Colonic mucosa (tissue), 4 donors: ENCODE measurements around the gene HSD17B11. TPM values are rescaled to one million over a fixed set of nuclear protein-coding genes. Genes with fewer than 3 reads are reported as not detected.

Source experiments
- DNase-seq: peaks from one replicate; pipeline ENCODE4 v3.0.0-alpha.2; 2020
- H3K27ac ChIP-seq: fragments of 200-600 bp; one replicate; pipeline ENCODE4 v1.8.0; 2021
- H3K27me3 ChIP-seq: fragments of 200-600 bp; one replicate; pipeline ENCODE4 v1.8.0; 2021
- H3K36me3 ChIP-seq: fragments of 200-600 bp; one replicate; pipeline ENCODE4 v1.8.0; 2021
- H3K4me1 ChIP-seq: fragments of 200-600 bp; one replicate; pipeline ENCODE4 v1.8.0; 2021; ENCODE audit warnings: mild to moderate bottlenecking
- H3K4me3 ChIP-seq: fragments of 200-600 bp; one replicate; pipeline ENCODE4 v1.8.0; 2021
- H3K9ac ChIP-seq, 2 donors: one replicate each; pipeline ENCODE4 v1.7.0; 2013; ENCODE audit warnings: control low read depth in 2 of 2, low read depth in 2 of 2, low read length in 2 of 2
- H3K9me3 ChIP-seq: fragments of 200-600 bp; one replicate; pipeline ENCODE4 v1.8.0; 2021
- intact Hi-C: fragments of 100-400 bp; cut with DNase I; formaldehyde crosslinking; loops from one replicate; pipeline ENCODE4 v1.14.1; 2022
- total RNA-seq, 2 donors: library from RNA; stranded (reverse); fragmentation: NEBNext Ultra II Directional in 1 of 2; extraction: Animal tissue kit (Norgen Biotek cat#: 25700) in 1 of 2; gene quantifications; one replicate each; pipeline ENCODE4 v1.2.1, GENCODE V29; 2021
- TF ChIP-seq, protein P1 (sequence below): fragments of 200-600 bp; IDR thresholded peaks from one replicate; pipeline ENCODE4 v1.8.0; 2022; ENCODE audit warnings: antibody characterized with exemption, mild to moderate bottlenecking
- donor health status: healthy.
- donor health status: DM: no; HTN: no; CAD: no.
- donor health status: DM: no; HTN: no; CAD: no.

Gene HSD17B11
- total RNA-seq, 2 donors from 2014 or later, result 138 to 219 TPM

DNA sequence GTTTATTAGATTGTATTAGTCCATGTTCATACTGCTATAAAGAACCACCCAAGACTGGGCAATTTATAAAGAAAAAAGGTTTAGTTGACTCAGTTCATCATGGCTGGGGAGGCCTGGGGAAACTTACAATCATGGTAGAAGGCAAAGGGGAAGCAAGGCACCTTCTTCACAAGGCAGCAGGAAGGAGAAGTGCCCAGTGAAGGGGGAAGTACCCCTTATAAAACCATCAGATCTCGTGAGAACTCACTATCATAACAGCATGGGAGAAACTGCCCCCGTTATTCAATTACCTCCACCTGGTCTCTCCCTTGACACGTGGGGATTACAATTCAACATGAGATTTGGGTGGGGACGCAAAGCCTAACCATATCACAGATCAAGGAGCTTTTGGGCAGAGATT, 60.2 kb downstream of the HSD17B11 start:
- TF ChIP-seq, protein P1, sequence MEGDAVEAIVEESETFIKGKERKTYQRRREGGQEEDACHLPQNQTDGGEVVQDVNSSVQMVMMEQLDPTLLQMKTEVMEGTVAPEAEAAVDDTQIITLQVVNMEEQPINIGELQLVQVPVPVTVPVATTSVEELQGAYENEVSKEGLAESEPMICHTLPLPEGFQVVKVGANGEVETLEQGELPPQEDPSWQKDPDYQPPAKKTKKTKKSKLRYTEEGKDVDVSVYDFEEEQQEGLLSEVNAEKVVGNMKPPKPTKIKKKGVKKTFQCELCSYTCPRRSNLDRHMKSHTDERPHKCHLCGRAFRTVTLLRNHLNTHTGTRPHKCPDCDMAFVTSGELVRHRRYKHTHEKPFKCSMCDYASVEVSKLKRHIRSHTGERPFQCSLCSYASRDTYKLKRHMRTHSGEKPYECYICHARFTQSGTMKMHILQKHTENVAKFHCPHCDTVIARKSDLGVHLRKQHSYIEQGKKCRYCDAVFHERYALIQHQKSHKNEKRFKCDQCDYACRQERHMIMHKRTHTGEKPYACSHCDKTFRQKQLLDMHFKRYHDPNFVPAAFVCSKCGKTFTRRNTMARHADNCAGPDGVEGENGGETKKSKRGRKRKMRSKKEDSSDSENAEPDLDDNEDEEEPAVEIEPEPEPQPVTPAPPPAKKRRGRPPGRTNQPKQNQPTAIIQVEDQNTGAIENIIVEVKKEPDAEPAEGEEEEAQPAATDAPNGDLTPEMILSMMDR, result no peak
- no peak overlapping the region for H3K9ac ChIP-seq
- no peak for DNase-seq
- intact Hi-C loops, result no loop called here
- H3K4me1 ChIP-seq, result no peaks in the 10 kb centered on the region
- H3K36me3 ChIP-seq, result no peaks in the 10 kb centered on the region
- H3K4me3 ChIP-seq, result no peak overlapping the region
- H3K27ac ChIP-seq, result no peak overlapping the region
- H3K9me3 ChIP-seq, result no peaks in the 10 kb centered on the region
- H3K27me3 ChIP-seq, result no peaks in the 10 kb centered on the region

GRCh38 chr4:87327136-87327535, 63.9 kb downstream of the HSD17B11 start:
- H3K4me1 ChIP-seq, result no peaks in the 10 kb centered on the region
- TF ChIP-seq, protein P1, result no peak
- H3K4me3 ChIP-seq, result no peak overlapping the region
- H3K9ac ChIP-seq, result no peak overlapping the region
- no peak for DNase-seq
- H3K36me3 ChIP-seq, result no peaks in the 10 kb centered on the region
- no peaks in the 10 kb centered on the region for H3K27me3 ChIP-seq
- H3K27ac ChIP-seq, result no peak overlapping the region
- no peaks in the 10 kb centered on the region for H3K9me3 ChIP-seq
- intact Hi-C loops, result no loop called here

- Histone ChIP-seq H3K4me1 (no peaks in the 10 kb centered on the region), H3K36me3 (no peaks in the 10 kb centered on the region), H3K9me3 (no peaks in the 10 kb centered on the region), H3K4me3 (no peak overlapping the region), H3K27me3 (no peaks in the 10 kb centered on the region), H3K27ac (no peak overlapping the region), H3K9ac (no peak overlapping the region)
- intact Hi-C loops, result no loop called here
- TF ChIP-seq, protein P1, result no peak
- DNase-seq, result no peak
These were observed 64.5 kb downstream of the HSD17B11 start for GRCh38 chr4:87326460-87326859.

DNA sequence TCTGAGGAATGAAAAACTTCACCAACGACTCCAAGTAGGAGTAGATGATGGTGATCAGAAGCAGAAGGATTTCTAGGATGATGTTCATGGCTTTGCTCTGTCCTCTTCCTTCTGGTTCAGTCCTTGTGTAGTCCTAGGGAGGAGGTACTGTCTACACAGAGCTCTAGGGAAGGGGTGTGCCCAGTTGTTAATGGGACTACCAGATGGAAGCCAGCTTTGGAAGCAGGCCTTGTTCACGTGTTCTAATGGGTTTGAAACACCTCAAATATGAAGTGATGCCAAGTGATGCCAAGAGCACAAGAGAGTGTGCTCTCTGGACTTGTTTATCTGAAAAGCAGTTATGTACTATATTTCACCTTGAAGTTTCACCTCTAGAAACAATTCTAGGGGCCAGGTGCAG, 68.2 kb downstream of the HSD17B11 start, which contains the start of gene HSD17B13:
TSS of gene HSD17B13 (minus strand) at position 129 of the 400 bp plus-strand sequence. CDS start at position 88, 41 bp downstream.
- Histone ChIP-seq H3K9ac (no peak within 1 kb of the TSS), H3K4me1 (no peaks in the 10 kb centered on the region), H3K4me3 (no peak within 1 kb of the TSS), H3K36me3 (no peaks in the 10 kb centered on the region), H3K27ac (no peak within 1 kb of the TSS), H3K9me3 (no peaks in the 10 kb centered on the region), H3K27me3 (no peaks in the 10 kb centered on the region)
- TF ChIP-seq, protein P1, result no peak
- no peak for DNase-seq
- intact Hi-C loops, result no loop called here

DNA sequence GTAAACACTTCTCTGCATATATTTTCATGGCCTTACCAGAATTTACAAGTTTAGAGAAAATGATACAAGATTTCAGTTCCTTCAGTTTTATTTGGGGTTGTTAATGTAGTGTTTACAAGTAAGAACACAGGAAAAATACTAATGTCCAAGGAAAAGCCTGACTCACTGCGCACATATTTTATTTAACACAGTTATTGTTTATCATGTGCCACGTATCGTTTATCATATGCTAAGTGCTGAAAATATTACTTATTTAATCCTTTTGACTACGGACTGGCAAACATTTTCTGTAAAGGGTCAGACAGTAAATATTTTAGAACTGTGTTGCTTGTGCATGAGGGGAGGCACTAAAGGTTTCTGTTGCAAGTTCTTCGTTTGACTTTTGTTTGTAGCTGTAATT, 69.1 kb downstream of the HSD17B11 start:
- Histone ChIP-seq H3K9me3 (no peaks in the 10 kb centered on the region), H3K4me3 (no peak overlapping the region), H3K27ac (no peak overlapping the region), H3K9ac (no peak overlapping the region), H3K36me3 (no peaks in the 10 kb centered on the region), H3K27me3 (no peaks in the 10 kb centered on the region), H3K4me1 (no peaks in the 10 kb centered on the region)
- DNase-seq, result no peak
- TF ChIP-seq, protein P1, result no peak
- intact Hi-C loops, result no loop called here

DNA sequence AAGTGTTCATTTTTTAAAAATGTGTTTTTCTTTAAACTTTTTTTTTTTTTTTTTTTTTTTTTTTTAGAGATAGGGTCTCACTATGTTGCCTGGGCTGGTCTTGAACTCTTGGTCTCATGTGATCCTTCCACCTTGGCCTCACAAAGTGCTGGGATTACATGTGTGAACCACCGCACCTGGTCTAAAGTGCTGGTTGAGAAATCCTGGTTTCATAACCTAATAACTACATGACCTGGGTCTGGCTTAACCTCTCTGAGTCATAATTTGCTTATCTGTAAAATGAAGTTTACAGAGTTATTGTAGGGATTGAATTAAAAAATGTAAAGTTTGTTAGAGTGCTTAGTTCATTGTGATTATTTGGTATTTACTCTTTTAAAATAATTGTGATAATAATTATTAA, 73.5 kb downstream of the HSD17B11 start:
- intact Hi-C loops, result no loop called here
- no peak for DNase-seq
- Histone ChIP-seq H3K27ac (no peak overlapping the region), H3K4me3 (no peak overlapping the region), H3K27me3 (no peaks in the 10 kb centered on the region), H3K4me1 (no peaks in the 10 kb centered on the region), H3K9me3 (no peaks in the 10 kb centered on the region), H3K9ac (no peak overlapping the region), H3K36me3 (no peaks in the 10 kb centered on the region)
- TF ChIP-seq, protein P1, result no peak
